Colonic mucosa (tissue), 4 donors: ENCODE data around the gene KHDC4. TPM values are rescaled to one million over a fixed set of nuclear protein-coding genes. Genes with fewer than 3 reads are reported as not detected.

Experiments
- DNase-seq: peaks from one replicate; pipeline ENCODE4 v3.0.0-alpha.2; 2020
- H3K27ac ChIP-seq: fragments of 200-600 bp; one replicate; pipeline ENCODE4 v1.8.0; 2021
- H3K27me3 ChIP-seq: fragments of 200-600 bp; one replicate; pipeline ENCODE4 v1.8.0; 2021
- H3K36me3 ChIP-seq: fragments of 200-600 bp; one replicate; pipeline ENCODE4 v1.8.0; 2021
- H3K4me1 ChIP-seq: fragments of 200-600 bp; one replicate; pipeline ENCODE4 v1.8.0; 2021; ENCODE audit warnings: mild to moderate bottlenecking
- H3K4me3 ChIP-seq: fragments of 200-600 bp; one replicate; pipeline ENCODE4 v1.8.0; 2021
- H3K9ac ChIP-seq, 2 donors: one replicate each; pipeline ENCODE4 v1.7.0; 2013; ENCODE audit warnings: control low read depth in 2 of 2, low read depth in 2 of 2, low read length in 2 of 2
- H3K9me3 ChIP-seq: fragments of 200-600 bp; one replicate; pipeline ENCODE4 v1.8.0; 2021
- CTCF ChIP-seq: fragments of 200-600 bp; IDR thresholded peaks from one replicate; pipeline ENCODE4 v1.8.0; 2022; ENCODE audit warnings: antibody characterized with exemption, mild to moderate bottlenecking
- intact Hi-C: fragments of 100-400 bp; cut with DNase I; formaldehyde crosslinking; loops from one replicate; pipeline ENCODE4 v1.14.1; 2022
- total RNA-seq, 2 donors: library from RNA; stranded (reverse); fragmentation: NEBNext Ultra II Directional in 1 of 2; extraction: Animal tissue kit (Norgen Biotek cat#: 25700) in 1 of 2; gene quantifications; one replicate each; pipeline ENCODE4 v1.2.1, GENCODE V29; 2021
- donor health status: healthy.
- donor health status: DM: no; HTN: no; CAD: no.
- donor health status: DM: no; HTN: no; CAD: no.

Gene KHDC4
- total RNA-seq, 2 donors from 2014 or later = 42.5 to 56.0 TPM

- no peak overlapping the region for H3K4me3 ChIP-seq
- no peak for TF ChIP-seq CTCF
- H3K4me1 ChIP-seq = no peaks in the 10 kb centered on the region
- no peaks in the 10 kb centered on the region for H3K9me3 ChIP-seq
- no peak overlapping the region for H3K9ac ChIP-seq
- H3K27me3 ChIP-seq = no peaks in the 10 kb centered on the region
- no peaks in the 10 kb centered on the region for H3K36me3 ChIP-seq
- intact Hi-C loops = no loop called here
- H3K27ac ChIP-seq = no peak overlapping the region
- DNase-seq = no peak
Observed at GRCh38 chr1:155880251-155880650, 54.0 kb downstream of the KHDC4 start.

- Histone ChIP-seq H3K9me3 (no peaks in the 10 kb centered on the region), H3K27me3 (no peaks in the 10 kb centered on the region), H3K4me3 (no peak overlapping the region), H3K4me1 (no peaks in the 10 kb centered on the region), H3K36me3 (no peaks in the 10 kb centered on the region), H3K27ac (no peak overlapping the region), H3K9ac (no peak overlapping the region)
- TF ChIP-seq CTCF = no peak
- intact Hi-C loops = no loop called here
- no peak for DNase-seq
Observed at GRCh38 chr1:155877945-155878344, 56.3 kb downstream of the KHDC4 start.

GRCh38 chr1:155873860-155874259 lies 60.4 kb downstream of the KHDC4 start:
- no peak for TF ChIP-seq CTCF
- Histone ChIP-seq H3K27ac (no peak overlapping the region), H3K9ac (no peak overlapping the region), H3K36me3 (no peaks in the 10 kb centered on the region), H3K4me1 (no peaks in the 10 kb centered on the region), H3K4me3 (no peak overlapping the region), H3K27me3 (no peaks in the 10 kb centered on the region), H3K9me3 (no peaks in the 10 kb centered on the region)
- intact Hi-C loops = no loop called here
- DNase-seq = peak; percentile 35

DNA sequence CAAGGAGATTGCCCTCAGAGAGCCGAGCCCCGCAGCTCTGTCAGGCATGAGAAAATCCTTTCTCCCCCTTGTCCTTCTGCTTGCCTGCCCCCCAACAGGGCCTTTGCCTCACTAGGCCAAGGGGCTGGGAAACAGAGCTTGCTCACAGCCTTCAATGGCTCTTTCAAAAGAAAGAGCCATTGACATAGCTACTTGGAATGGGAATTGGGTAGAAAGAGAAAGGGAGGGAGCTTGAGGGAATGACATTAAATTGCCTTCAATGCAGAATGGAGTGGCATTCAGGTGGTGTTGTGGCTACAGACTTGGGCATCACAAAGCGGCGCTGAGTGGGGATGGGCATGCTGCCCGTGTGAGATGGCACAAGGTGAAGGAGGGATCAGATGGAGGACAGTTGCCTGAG lies 61.7 kb downstream of the KHDC4 start:
- H3K4me3 ChIP-seq = no peak overlapping the region
- intact Hi-C loops = no loop called here
- H3K27me3 ChIP-seq = no peaks in the 10 kb centered on the region
- no peak overlapping the region for H3K9ac ChIP-seq
- H3K4me1 ChIP-seq = no peaks in the 10 kb centered on the region
- no peak overlapping the region for H3K27ac ChIP-seq
- H3K36me3 ChIP-seq = no peaks in the 10 kb centered on the region
- no peaks in the 10 kb centered on the region for H3K9me3 ChIP-seq
- no peak for TF ChIP-seq CTCF
- DNase-seq = no peak

- no peak for DNase-seq
- no peaks in the 10 kb centered on the region for H3K36me3 ChIP-seq
- TF ChIP-seq CTCF = no peak
- intact Hi-C loops = no loop called here
- H3K27ac ChIP-seq = no peak overlapping the region
- no peaks in the 10 kb centered on the region for H3K4me1 ChIP-seq
- H3K9me3 ChIP-seq = no peaks in the 10 kb centered on the region
- no peak overlapping the region for H3K4me3 ChIP-seq
- no peak overlapping the region for H3K9ac ChIP-seq
- H3K27me3 ChIP-seq = no peaks in the 10 kb centered on the region
Observed at GRCh38 chr1:155871390-155871789, 62.8 kb downstream of the KHDC4 start.

DNA sequence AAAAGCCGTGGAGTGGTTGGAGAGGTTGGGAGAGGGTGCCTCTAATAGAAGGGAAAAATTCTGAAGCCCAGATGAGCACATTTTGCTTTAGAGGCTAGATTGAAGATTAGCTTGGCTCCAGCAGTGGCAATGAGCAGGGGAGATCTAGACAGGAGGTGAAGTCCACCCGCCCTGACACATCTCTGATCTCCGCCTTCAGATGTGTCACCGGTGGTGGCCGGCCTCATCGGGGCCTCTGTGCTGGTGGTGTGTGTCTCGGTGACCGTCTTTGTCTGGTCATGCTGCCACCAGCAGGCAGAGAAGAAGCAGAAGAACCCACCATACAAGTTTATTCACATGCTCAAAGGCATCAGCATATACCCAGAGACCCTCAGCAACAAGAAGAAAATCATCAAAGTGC lies 66.4 kb downstream of the KHDC4 start:
- Histone ChIP-seq H3K27me3 (no peaks in the 10 kb centered on the region), H3K4me1 (no peaks in the 10 kb centered on the region), H3K36me3 (no peaks in the 10 kb centered on the region), H3K4me3 (no peak overlapping the region), H3K27ac (no peak overlapping the region), H3K9ac (no peak overlapping the region), H3K9me3 (no peaks in the 10 kb centered on the region)
- TF ChIP-seq CTCF = no peak
- no peak for DNase-seq
- intact Hi-C loops = no loop called here
